ENCODE data around the gene GATC.

DNA sequence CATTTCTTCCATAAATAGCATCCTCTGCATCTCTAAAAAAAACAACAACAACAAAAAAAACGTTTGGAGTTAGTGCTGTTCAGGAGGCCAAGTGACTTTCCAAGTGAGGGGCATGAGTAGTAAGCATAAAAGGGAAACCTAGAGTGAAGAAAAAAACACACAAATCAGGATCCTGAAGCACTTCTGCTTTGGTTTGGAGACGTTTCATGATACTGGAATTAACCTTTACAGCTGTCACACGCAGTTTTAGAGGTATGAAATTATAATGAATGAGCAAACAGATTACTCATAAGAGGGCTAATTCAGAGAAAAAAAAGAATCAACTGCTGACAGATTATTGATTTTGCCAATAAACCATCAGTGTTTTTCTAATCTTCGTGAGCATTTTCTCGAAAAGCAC, 19.5 kb downstream of the GATC start:
- TF ChIP-seq POLR2A (IDR thresholded peaks at IDR 0.05; ENCODE audit: low read depth, low read length): no peak
- no peak for TF ChIP-seq CTCF (IDR thresholded peaks at IDR 0.05; ENCODE audit: extremely low read depth in 1 of 2, insufficient read depth in 1 of 2, low read depth in 1 of 2, low read length in 2 of 2)
- no peak for TF ChIP-seq EZH2 (IDR thresholded peaks at IDR 0.05; ENCODE audit: borderline replicate concordance, low read depth, low read length, severe bottlenecking)
- TF ChIP-seq POLR2AphosphoS5 (IDR thresholded peaks at IDR 0.05; ENCODE audit: insufficient read depth, low read depth, low read length): no peak
- TF ChIP-seq, protein P1, sequence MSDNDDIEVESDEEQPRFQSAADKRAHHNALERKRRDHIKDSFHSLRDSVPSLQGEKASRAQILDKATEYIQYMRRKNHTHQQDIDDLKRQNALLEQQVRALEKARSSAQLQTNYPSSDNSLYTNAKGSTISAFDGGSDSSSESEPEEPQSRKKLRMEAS (IDR thresholded peaks at IDR 0.05; ENCODE audit: insufficient read depth, insufficient read length): no peak
- TF ChIP-seq JUN (IDR thresholded peaks at IDR 0.05; ENCODE audit: borderline replicate concordance, insufficient read depth, insufficient read length, low read depth): no peak
- no peak for TF ChIP-seq MYC (IDR thresholded peaks at IDR 0.05; ENCODE audit: low read depth, low read length)

Data from endothelial cell of umbilical vein (primary cell).